H9 (cell line): ENCODE measurements around the gene UROS. TPM values are rescaled to one million over a fixed set of nuclear protein-coding genes. Genes with fewer than 3 reads are reported as not detected.

ENCODE experiments used
- DNase-seq: peaks from one replicate; pipeline ENCODE4 v3.0.0-alpha.2; 2017
- H2AFZ ChIP-seq: one replicate; pipeline ENCODE4 v1.6.1; 2013; ENCODE audit warnings: mild to moderate bottlenecking, low read length, control low read depth, moderate library complexity
- H2AK5ac ChIP-seq: 2 replicates; pipeline ENCODE4 v1.6.1; 2013; ENCODE audit warnings: low read length, control low read depth, mixed read lengths; ENCODE audit not compliant: insufficient read length
- H2BK120ac ChIP-seq: one replicate; pipeline ENCODE4 v1.6.1; 2013; ENCODE audit warnings: low read depth, mild to moderate bottlenecking, low read length, control low read depth, inconsistent platforms; ENCODE audit not compliant: poor library complexity, severe bottlenecking
- H2BK12ac ChIP-seq: 2 replicates; pipeline ENCODE4 v1.6.1; 2013; ENCODE audit warnings: low read length, control low read depth, mixed read lengths, low read depth; ENCODE audit not compliant: insufficient read length
- H2BK15ac ChIP-seq: 2 replicates; pipeline ENCODE4 v1.6.1; 2013; ENCODE audit warnings: low read depth, low read length, control low read depth
- H2BK20ac ChIP-seq: one replicate; pipeline ENCODE4 v1.6.1; 2013; ENCODE audit warnings: low read depth, mild to moderate bottlenecking, low read length, control low read depth, inconsistent platforms; ENCODE audit not compliant: poor library complexity, severe bottlenecking
- H2BK5ac ChIP-seq: 2 replicates; pipeline ENCODE4 v1.6.1; 2013; ENCODE audit warnings: low read length, control low read depth, mixed read lengths; ENCODE audit not compliant: insufficient read length
- H3K14ac ChIP-seq: 2 replicates; pipeline ENCODE4 v1.6.1; 2013; ENCODE audit warnings: low read length, control low read depth; ENCODE audit not compliant: insufficient read depth
- H3K18ac ChIP-seq: 2 replicates; pipeline ENCODE4 v1.6.1; 2013; ENCODE audit warnings: low read depth, mild to moderate bottlenecking, mixed read lengths, low read length, control low read depth; ENCODE audit not compliant: insufficient read length
- H3K23ac ChIP-seq: 2 replicates; pipeline ENCODE4 v1.6.1; 2013; ENCODE audit warnings: low read length, control low read depth, mixed read lengths, low read depth; ENCODE audit not compliant: insufficient read length
- H3K23me2 ChIP-seq: 2 replicates; pipeline ENCODE4 v1.6.1; 2013; ENCODE audit warnings: low read depth, mild to moderate bottlenecking, mixed read lengths, low read length, control low read depth; ENCODE audit not compliant: insufficient read length, poor library complexity, severe bottlenecking
- H3K27ac ChIP-seq: 2 replicates; pipeline ENCODE4 v1.5.1; 2013; ENCODE audit warnings: low read length, control low read depth, mixed read lengths, low read depth; ENCODE audit not compliant: insufficient read length
- H3K27me3 ChIP-seq: 2 replicates; pipeline ENCODE4 v1.6.1; 2013; ENCODE audit warnings: low read length, control low read depth, inconsistent platforms; ENCODE audit not compliant: insufficient read depth
- H3K4ac ChIP-seq: 2 replicates; pipeline ENCODE4 v1.6.1; 2013; ENCODE audit warnings: low read depth, mild to moderate bottlenecking, control low read depth, inconsistent platforms, low read length, moderate library complexity
- H3K4me1 ChIP-seq: 2 replicates; pipeline ENCODE4 v1.6.1; 2013; ENCODE audit warnings: low read length, control low read depth, inconsistent platforms; ENCODE audit not compliant: insufficient read depth
- H3K4me2 ChIP-seq: 2 replicates; pipeline ENCODE4 v1.6.1; 2013; ENCODE audit warnings: low read length, control low read depth, mixed read lengths; ENCODE audit not compliant: insufficient read length, insufficient read depth
- H3K56ac ChIP-seq: 2 replicates; pipeline ENCODE4 v1.6.1; 2013; ENCODE audit warnings: low read depth, mild to moderate bottlenecking, mixed read lengths, low read length, control low read depth; ENCODE audit not compliant: insufficient read length
- H3K79me1 ChIP-seq: 2 replicates; pipeline ENCODE4 v1.6.1; 2013; ENCODE audit warnings: low read depth, mild to moderate bottlenecking, moderate library complexity, low read length, control low read depth, inconsistent platforms; ENCODE audit not compliant: insufficient read depth, poor library complexity, severe bottlenecking
- H3K79me2 ChIP-seq: 2 replicates; pipeline ENCODE4 v1.6.1; 2013; ENCODE audit warnings: low read length, control low read depth, inconsistent platforms; ENCODE audit not compliant: insufficient read depth
- H3K9ac ChIP-seq: 2 replicates; pipeline ENCODE4 v1.6.1; 2013; ENCODE audit warnings: low read length, control low read depth, mixed read lengths; ENCODE audit not compliant: insufficient read length; ENCODE audit errors: extremely low read depth
- H3K9me3 ChIP-seq: one replicate; pipeline ENCODE4 v1.6.1; 2013; ENCODE audit warnings: low read depth, low read length, inconsistent platforms; ENCODE audit not compliant: control insufficient read depth
- H3T11ph ChIP-seq: one replicate; pipeline ENCODE4 v1.6.1; 2013; ENCODE audit warnings: mild to moderate bottlenecking, low read length, control low read depth, inconsistent platforms
- H4K20me1 ChIP-seq: one replicate; pipeline ENCODE4 v1.6.1; 2013; ENCODE audit not compliant: control insufficient read depth, insufficient read length, insufficient read depth
- H4K5ac ChIP-seq: 2 replicates; pipeline ENCODE4 v1.6.1; 2013; ENCODE audit warnings: low read depth, mild to moderate bottlenecking, mixed read lengths, low read length, control low read depth; ENCODE audit not compliant: insufficient read length
- H4K8ac ChIP-seq: replicated peaks from 2 replicates; pipeline ENCODE4 v1.6.1; 2013; ENCODE audit warnings: low read length, control low read depth, mixed read lengths, low read depth; ENCODE audit not compliant: insufficient read length
- H4K91ac ChIP-seq: 2 replicates; pipeline ENCODE4 v1.6.1; 2013; ENCODE audit warnings: low read depth, mild to moderate bottlenecking, moderate library complexity, mixed read lengths, low read length, control low read depth; ENCODE audit not compliant: insufficient read length
- H3K27ac Mint-ChIP-seq, 3 experiments: 2 replicates in 2 of 3; 3 replicates in 1 of 3; pipeline ENCODE4 v1.8.0; 2020 to 2021; ENCODE audit warnings: mixed read lengths in 3 of 3, mild to moderate bottlenecking in 1 of 3, moderate library complexity in 1 of 3
- H3K27me3 Mint-ChIP-seq: 2 replicates; pipeline ENCODE4 v1.8.0; 2021; ENCODE audit warnings: low read depth, mild to moderate bottlenecking, moderate library complexity, mixed read lengths
- H3K36me3 Mint-ChIP-seq, 3 experiments: 2 replicates in 2 of 3; 3 replicates in 1 of 3; pipeline ENCODE4 v1.8.0; 2020 to 2021; ENCODE audit warnings: low read depth in 3 of 3, mixed read lengths in 3 of 3; ENCODE audit not compliant: insufficient read depth in 1 of 3
- H3K4me1 Mint-ChIP-seq, 2 experiments: 2 replicates each; pipeline ENCODE4 v1.8.0; 2020; ENCODE audit warnings: mixed read lengths in 2 of 2
- H3K4me3 Mint-ChIP-seq, 2 experiments: 2 replicates in 1 of 2; 3 replicates in 1 of 2; pipeline ENCODE4 v1.8.0; 2020 to 2021; ENCODE audit warnings: mild to moderate bottlenecking in 2 of 2, mixed read lengths in 2 of 2, moderate library complexity in 1 of 2
- H3K9me3 Mint-ChIP-seq, 2 experiments: 2 replicates in 1 of 2; 3 replicates in 1 of 2; pipeline ENCODE4 v1.8.0; 2020; ENCODE audit warnings: mild to moderate bottlenecking in 2 of 2, mixed read lengths in 2 of 2, moderate library complexity in 1 of 2
- CTCF ChIP-seq: fragments of 200-600 bp; sonication (generic); conservative IDR thresholded peaks from 3 replicates; pipeline ENCODE4 v1.8.0; 2021; ENCODE audit warnings: antibody characterized with exemption, mild to moderate bottlenecking
- WGBS: extraction: QIAGEN DNeasy Blood & Tissue Kit; methylation state at CpG from one replicate; pipeline ENCODE4 v1.1.7; 2013; ENCODE audit warnings: missing lambda C conversion rate, low lambda C conversion rate, mixed read lengths; ENCODE audit not compliant: insufficient read length; ENCODE audit errors: extremely low coverage; 5-methylcytosine and 5-hydroxymethylcytosine counted together
- microRNA-seq: library from miRNA; unstranded; fragments of <30 nt; microRNA quantifications from one replicate; pipeline ENCODE4, GENCODE V29; 2020; ENCODE audit warnings: borderline microRNAs expressed
- total RNA-seq: library from RNA; stranded (reverse); gene quantifications from 2 replicates; pipeline ENCODE4 v1.2.1, GENCODE V29; 2021

UROS gene
- total RNA-seq, 1 experiment from 2014 or later: 42.3 TPM

- TF ChIP-seq CTCF: no peak
- H3K4ac ChIP-seq: no peak overlapping the region
Measured at GRCh38 chr10:125739994-125740679, 82.9 kb downstream of the UROS start.

More at GRCh38 chr10:125739994-125740679, 82.9 kb downstream of the UROS start:
- no peak overlapping the region for H2AK5ac ChIP-seq
- Mint-ChIP-seq H3K27me3 (no peaks in the 10 kb centered on the region), H3K9me3 (no peaks in the 10 kb centered on the region), H3K4me3 (no peak overlapping the region), H3K4me1 (no peaks in the 10 kb centered on the region), H3K27ac (no peak overlapping the region), H3K36me3 (peaks cover 47 to 93% (median 87%) of the 10 kb centered on the region in 3 experiments)
- H4K8ac ChIP-seq: no peak overlapping the region
- H3K23me2 ChIP-seq: no peaks in the 10 kb centered on the region
- H2BK120ac ChIP-seq: no peak overlapping the region
- no peaks in the 10 kb centered on the region for H3K79me2 ChIP-seq
- no peak overlapping the region for H3K9ac ChIP-seq
- no peaks in the 10 kb centered on the region for H3K4me1 ChIP-seq
- H3K9me3 ChIP-seq: no peaks in the 10 kb centered on the region
- no peak overlapping the region for H3K23ac ChIP-seq
- no peak overlapping the region for H3K18ac ChIP-seq
- H3K27me3 ChIP-seq: no peaks in the 10 kb centered on the region
- H2BK20ac ChIP-seq: no peak overlapping the region
- no CpG with 5 or more reads among the region's 7 CpGs for WGBS
- no peak overlapping the region for H2BK15ac ChIP-seq
- DNase-seq: no peak
- H4K91ac ChIP-seq: no peak overlapping the region
- H3K79me1 ChIP-seq: no peaks in the 10 kb centered on the region
- H2AFZ ChIP-seq: no peak overlapping the region
- H3K27ac ChIP-seq: no peak overlapping the region
- no peak overlapping the region for H3K4me2 ChIP-seq
- H2BK12ac ChIP-seq: no peak overlapping the region
- no peak overlapping the region for H3K56ac ChIP-seq
- H4K20me1 ChIP-seq: no peaks in the 10 kb centered on the region
- no peak overlapping the region for H3T11ph ChIP-seq
- H3K14ac ChIP-seq: no peak overlapping the region
- H2BK5ac ChIP-seq: no peak overlapping the region
- H4K5ac ChIP-seq: no peak overlapping the region

Small RNA genes lying within 50 kb of the gene (microRNA-seq; reads per million reads assigned to microRNA genes)
- gene MIR4484: not detected

Other genes starting within 250 kb of the UROS start
- gene TEX36, start 140.1 kb downstream of the UROS start, total RNA-seq: not detected in 2 replicates
- gene EDRF1, start 103.5 kb downstream of the UROS start, total RNA-seq: 48.2 and 51.0 TPM in 2 replicates
- not detected in 2 replicates for gene MMP21, start 47.4 kb downstream of the UROS start, total RNA-seq
- gene BCCIP, start 288 bp upstream of the UROS start, total RNA-seq: 119 and 121 TPM in 2 replicates
- 10.7 and 12.0 TPM in 2 replicates for gene DHX32, start 58.0 kb upstream of the UROS start, total RNA-seq
- 0.39 and 0.68 TPM in 2 replicates for gene FANK1, start 73.3 kb upstream of the UROS start, total RNA-seq